H1 (cell line): ENCODE results near the gene KIF5A. TPM values are rescaled to one million over a fixed set of nuclear protein-coding genes. Genes with fewer than 3 reads are reported as not detected.

Experiments
- CTCF ChIA-PET: fragments of 300-600 bp; sonication (Branson Sonifier 250); formaldehyde crosslinking; loops from one replicate; lab custom pipeline; 2021; ENCODE audit not compliant: partially characterized antibody; lab: Charles Lee
- POLR2A ChIA-PET: fragments of 300-600 bp; sonication (Branson Sonifier 250); formaldehyde crosslinking; loops from one replicate; lab custom pipeline; 2021; ENCODE audit warnings: inconsistent platforms; ENCODE audit not compliant: partially characterized antibody; lab: Charles Lee
- DNase-seq, 2 experiments: peaks; one replicate each; pipeline versions ENCODE4 v3.0.0 to v3.0.0-alpha.2; 2010 to 2022; ENCODE audit warnings: low spot score in 2 of 2, low read depth in 1 of 2, mixed read lengths in 1 of 2
- FAIRE-seq: peaks from 2 replicates; lab custom pipeline; 2011; peaks lifted over from hg19 to GRCh38; lab: Jason Lieb, UNC
- H2AFZ ChIP-seq: 2 replicates; pipeline ENCODE4 v1.8.1; 2012; ENCODE audit warnings: low read length, inconsistent platforms
- H2AK5ac ChIP-seq: 2 replicates; pipeline ENCODE4 v1.6.1; 2013; ENCODE audit warnings: low read depth, low read length
- H2BK120ac ChIP-seq: replicated peaks from 2 replicates; pipeline ENCODE3; 2013; ENCODE audit warnings: low read depth, low read length, inconsistent platforms
- H2BK12ac ChIP-seq: 2 replicates; pipeline ENCODE4 v1.6.1; 2013; ENCODE audit warnings: low read depth, low read length
- H2BK15ac ChIP-seq: 2 replicates; pipeline ENCODE4 v1.6.1; 2013; ENCODE audit warnings: low read length
- H2BK20ac ChIP-seq: 2 replicates; pipeline ENCODE4 v1.6.1; 2013; ENCODE audit warnings: low read length
- H2BK5ac ChIP-seq: 2 replicates; pipeline ENCODE4 v1.6.1; 2013; ENCODE audit warnings: low read depth, low read length
- H3K14ac ChIP-seq: 2 replicates; pipeline ENCODE4 v1.6.1; 2013; ENCODE audit warnings: inconsistent platforms; ENCODE audit not compliant: insufficient read length
- H3K18ac ChIP-seq: 2 replicates; pipeline ENCODE4 v1.6.1; 2013; ENCODE audit warnings: low read length; ENCODE audit errors: extremely low read depth
- H3K23ac ChIP-seq: 2 replicates; pipeline ENCODE4 v1.6.1; 2013; ENCODE audit warnings: inconsistent platforms; ENCODE audit not compliant: insufficient read length
- H3K23me2 ChIP-seq: 2 replicates; pipeline ENCODE4 v1.6.1; 2013; ENCODE audit warnings: low read depth, low read length
- H3K27ac ChIP-seq: 2 replicates; pipeline ENCODE4 v1.6.1; 2011; ENCODE audit warnings: low read depth, low read length, inconsistent platforms
- H3K27me3 ChIP-seq, 4 experiments: replicated peaks in 1 of 4; 1 replicate in 1 of 4; 2 replicates in 3 of 4; pipeline versions ENCODE4 v1.6.1 to v1.8.1; 2011 to 2013; ENCODE audit warnings: low read length in 3 of 4, mild to moderate bottlenecking in 3 of 4, inconsistent platforms in 2 of 4, mixed read lengths in 2 of 4, moderate library complexity in 1 of 4; ENCODE audit not compliant: control insufficient read depth in 3 of 4, insufficient read depth in 3 of 4; ENCODE audit errors: extremely low read depth in 1 of 4
- H3K36me3 ChIP-seq, 4 experiments: 2 replicates each; pipeline versions ENCODE4 v1.6.1 to v1.8.1; 2011 to 2013; ENCODE audit warnings: mild to moderate bottlenecking in 4 of 4, low read length in 3 of 4, moderate library complexity in 2 of 4, control low read depth in 1 of 4, inconsistent platforms in 1 of 4; ENCODE audit not compliant: insufficient read depth in 4 of 4, control insufficient read depth in 2 of 4
- H3K4ac ChIP-seq: replicated peaks from 2 replicates; pipeline ENCODE3; 2013; ENCODE audit warnings: low read length, low read depth, mixed read lengths, inconsistent platforms; ENCODE audit not compliant: insufficient read length
- H3K4me1 ChIP-seq, 4 experiments: replicated peaks in 1 of 4; 1 replicate in 1 of 4; 2 replicates in 3 of 4; pipeline versions ENCODE4 v1.6.1 to v1.8.1; 2011 to 2013; ENCODE audit warnings: low read length in 3 of 4, inconsistent platforms in 2 of 4, mixed read lengths in 1 of 4; ENCODE audit not compliant: insufficient read depth in 4 of 4, control insufficient read depth in 3 of 4
- H3K4me2 ChIP-seq, 2 experiments: 2 replicates each; pipeline versions ENCODE4 v1.6.1 to v1.8.1; 2011 to 2013; ENCODE audit warnings: low read depth in 2 of 2, low read length in 2 of 2, control low read depth in 1 of 2, inconsistent platforms in 1 of 2, mild to moderate bottlenecking in 1 of 2; ENCODE audit not compliant: insufficient read depth in 1 of 2
- H3K4me3 ChIP-seq, 4 experiments: fragments of 200-600, 300-600 bp in 1 of 4; sonication (generic), shearing (Covaris generic), sonication (Bioruptor Twin) in 1 of 4; 2 replicates each; pipeline versions ENCODE4 v1.5.1 to v1.8.1; 2011 to 2016; ENCODE audit warnings: low read length in 4 of 4, low read depth in 3 of 4, control low read depth in 2 of 4, inconsistent platforms in 2 of 4, mild to moderate bottlenecking in 2 of 4, mixed read lengths in 1 of 4, moderate library complexity in 1 of 4; ENCODE audit not compliant: insufficient read depth in 2 of 4; ENCODE audit errors: extremely low read depth in 1 of 4
- H3K56ac ChIP-seq: replicated peaks from 2 replicates; pipeline ENCODE3; 2013; ENCODE audit warnings: low read depth, mild to moderate bottlenecking, mixed read lengths, low read length, inconsistent platforms; ENCODE audit not compliant: insufficient read length
- H3K79me1 ChIP-seq: 2 replicates; pipeline ENCODE4 v1.6.1; 2013; ENCODE audit warnings: low read depth, low read length, control low read depth
- H3K79me2 ChIP-seq, 2 experiments: 2 replicates each; pipeline versions ENCODE4 v1.6.1 to v1.8.1; 2012 to 2013; ENCODE audit warnings: low read length in 2 of 2, mild to moderate bottlenecking in 2 of 2, inconsistent platforms in 1 of 2; ENCODE audit not compliant: insufficient read depth in 2 of 2, control insufficient read depth in 1 of 2
- H3K9ac ChIP-seq, 4 experiments: replicated peaks in 1 of 4; 1 replicate in 1 of 4; 2 replicates in 3 of 4; pipeline versions ENCODE4 v1.6.1 to v1.8.1; 2011 to 2013; ENCODE audit warnings: low read depth in 3 of 4, low read length in 3 of 4, control low read depth in 2 of 4, mild to moderate bottlenecking in 2 of 4, moderate library complexity in 2 of 4, inconsistent platforms in 1 of 4; ENCODE audit errors: extremely low read depth in 1 of 4
- H3K9me3 ChIP-seq, 2 experiments: 2 replicates each; pipeline versions ENCODE4 v1.6.1 to v1.8.1; 2012 to 2013; ENCODE audit warnings: mild to moderate bottlenecking in 2 of 2, moderate library complexity in 2 of 2, control low read depth in 1 of 2, inconsistent platforms in 1 of 2, low read depth in 1 of 2, low read length in 1 of 2, mixed read lengths in 1 of 2; ENCODE audit not compliant: insufficient read depth in 2 of 2
- H4K20me1 ChIP-seq, 2 experiments: replicated peaks in 1 of 2; 2 replicates each; pipeline versions ENCODE3 to v1.8.1; 2011 to 2013; ENCODE audit warnings: inconsistent platforms in 2 of 2, low read length in 2 of 2, mild to moderate bottlenecking in 1 of 2; ENCODE audit not compliant: insufficient read depth in 2 of 2, control insufficient read depth in 1 of 2
- H4K5ac ChIP-seq: 2 replicates; pipeline ENCODE4 v1.6.1; 2013; ENCODE audit warnings: low read length, low read depth, mixed read lengths, inconsistent platforms; ENCODE audit not compliant: insufficient read length
- H4K8ac ChIP-seq: 2 replicates; pipeline ENCODE4 v1.8.0; 2013; ENCODE audit warnings: mild to moderate bottlenecking, moderate library complexity, low read length, inconsistent platforms; ENCODE audit not compliant: insufficient read depth; ENCODE audit errors: extremely low read depth
- H4K91ac ChIP-seq: replicated peaks from 2 replicates; pipeline ENCODE3; 2013; ENCODE audit warnings: low read length, mixed read lengths, inconsistent platforms; ENCODE audit not compliant: insufficient read length
- ASH2L ChIP-seq: fragments of 200-600, 300-600 bp; sonication (generic); IDR thresholded peaks from one replicate; pipeline ENCODE4 v1.7.1; 2017; ENCODE audit warnings: low read length
- CHD2 ChIP-seq: IDR thresholded peaks from 2 replicates; pipeline ENCODE4 v1.6.1; 2012; ENCODE audit warnings: low read length, improper control_type of control experiment
- EGR1 ChIP-seq: IDR thresholded peaks from 2 replicates; pipeline ENCODE4 v1.6.1; 2011; ENCODE audit warnings: low read depth, low read length, borderline replicate concordance
- GABPA ChIP-seq: IDR thresholded peaks from 2 replicates; pipeline ENCODE4 v1.6.1; 2011; ENCODE audit warnings: mild to moderate bottlenecking, low read length, moderate library complexity, borderline replicate concordance; ENCODE audit not compliant: insufficient read depth
- KDM4A ChIP-seq: IDR thresholded peaks from one replicate; pipeline ENCODE4 v1.7.1; 2012; ENCODE audit warnings: low read depth, mild to moderate bottlenecking, moderate library complexity, low read length, inconsistent platforms; ENCODE audit not compliant: severe bottlenecking
- SIN3A ChIP-seq, 2 experiments: IDR thresholded peaks in 1 of 2; conservative IDR thresholded peaks in 1 of 2; 2 replicates each; pipeline ENCODE4 v1.6.1; 2011 to 2012; ENCODE audit warnings: low read length in 2 of 2, improper control_type of control experiment in 1 of 2, low read depth in 1 of 2, mild to moderate bottlenecking in 1 of 2
- SIRT6 ChIP-seq: IDR thresholded peaks from one replicate; pipeline ENCODE4 v1.7.1; 2012; ENCODE audit warnings: low read length, inconsistent platforms
- SP1 ChIP-seq: IDR thresholded peaks from 2 replicates; pipeline ENCODE4 v1.6.1; 2011; ENCODE audit warnings: low read depth, low read length
- WGBS, 2 experiments: shearing (Covaris generic) in 1 of 2; methylation state at CpG; one replicate each; pipeline versions ENCODE4 v1.1.6 to v1.1.7; 2013 to 2015; ENCODE audit warnings: low lambda C conversion rate in 2 of 2, mixed read lengths in 2 of 2, inconsistent platforms in 1 of 2, low coverage in 1 of 2, missing lambda C conversion rate in 1 of 2; ENCODE audit not compliant: insufficient replicate concordance in 2 of 2, insufficient coverage in 1 of 2, insufficient read length in 1 of 2; ENCODE audit errors: extremely low coverage in 1 of 2, missing lambda C conversion rate in 1 of 2; 5-methylcytosine and 5-hydroxymethylcytosine counted together
- polyA plus RNA-seq, 7 experiments: library from polyadenylated mRNA; depleted of rRNA in 3 of 7; stranded (reverse) in 5 of 7; unstranded in 2 of 7; fragments of >200 nt in 5 of 7; fragments of 200-250 nt in 2 of 7; gene quantifications; 1 replicate in 5 of 7; 2 replicates in 1 of 7; 4 replicates in 1 of 7; pipeline versions ENCODE4 v1.2.1 to v1.2.3, GENCODE V29; 2011 to 2013; ENCODE audit warnings: missing spikeins in 2 of 7, mixed read lengths in 2 of 7
- total RNA-seq: library from RNA; stranded (reverse); fragmentation: NEBNext Ultra II Directional; extraction: Animal tissue kit (Norgen Biotek cat#: 25700); gene quantifications from 2 replicates; pipeline ENCODE4 v1.2.1, GENCODE V29; 2021
- TF ChIP-seq, protein P1 (sequence below), 3 experiments: IDR thresholded peaks; 1 replicate in 2 of 3; 2 replicates in 1 of 3; pipeline versions ENCODE4 v1.5.1 to v1.6.1; 2011; ENCODE audit warnings: low read length in 3 of 3, mild to moderate bottlenecking in 3 of 3, inconsistent platforms in 2 of 3, low read depth in 1 of 3, moderate library complexity in 1 of 3; ENCODE audit not compliant: insufficient read depth in 1 of 3; ENCODE audit errors: control extremely low read depth in 1 of 3

The KIF5A gene
- total and polyA plus RNA-seq, 2 of the 8 experiments (the other 6 are each of a cell fraction or from before 2014, with no cell fraction given), result 10.7 to 21.9 TPM

DNA sequence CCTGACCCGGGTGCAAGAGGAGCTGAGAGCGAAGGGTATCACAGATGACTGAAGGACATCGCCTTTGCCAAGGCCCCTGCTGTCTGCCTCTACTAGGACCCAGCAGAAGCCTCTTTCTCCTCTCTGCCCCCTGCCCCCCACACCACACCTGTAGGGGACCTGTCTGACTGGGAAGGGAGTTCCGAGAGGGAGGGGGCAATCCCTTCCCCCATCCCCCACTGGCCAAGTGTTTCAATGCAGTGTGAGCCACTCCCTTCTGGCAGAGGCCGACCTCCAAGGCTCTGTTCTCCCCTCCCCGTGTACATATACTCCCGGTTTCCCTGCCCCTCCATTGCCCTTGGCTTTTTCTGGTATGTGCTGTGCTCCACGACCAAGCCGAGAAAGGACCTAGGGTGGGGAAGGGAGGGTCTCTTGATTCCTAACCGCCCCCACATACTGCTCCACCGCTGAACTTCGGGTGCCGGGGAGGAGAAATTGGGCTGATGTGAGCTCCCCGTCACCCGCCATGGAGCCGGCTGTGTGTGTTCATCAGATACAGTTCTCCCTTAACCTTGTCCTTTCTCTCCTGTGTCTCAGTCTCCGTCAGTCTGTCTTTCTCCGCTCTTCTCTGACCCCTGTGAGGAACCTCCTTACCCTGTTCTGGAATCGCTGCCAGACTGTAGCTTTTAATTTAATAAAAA, 59.4 kb downstream of the KIF5A start:
- H3K23me2 ChIP-seq, result peaks cover 28% of the 10 kb centered on the region
- DNase-seq, result peak in 1 of 2 experiments; percentile 73
- H3K4ac ChIP-seq, result no peak overlapping the region
- no peak overlapping the region for H3K27ac ChIP-seq
- 19% methylated on average over 19 of the region's 19 CpGs; no CpG with 5 or more reads in 1 of the 2 experiments for WGBS, 2 experiments
- no peak overlapping the region for H4K91ac ChIP-seq
- no peaks in the 10 kb centered on the region for H4K20me1 ChIP-seq
- H3K79me1 ChIP-seq, result no peaks in the 10 kb centered on the region; the same call in 1 of the 2 replicates
- no peaks in the 10 kb centered on the region for H3K9me3 ChIP-seq
- no peak overlapping the region for H3K9ac ChIP-seq
- H2BK20ac ChIP-seq, result no peak overlapping the region
- ChIA-PET CTCF (interaction anchor here (0.6 to 12.5 kb wide), 13 partner anchors 9 to 349 kb away, joined by 3 to 124 read pairs (median 5); partner anchors contain the start of genes OS9 and PIP4K2C), POLR2A (interaction anchor here (0.9 to 7.7 kb wide), 19 partner anchors 9 to 148 kb away, joined by 3 to 60 read pairs (median 4); partner anchors contain the start of genes AGAP2, PIP4K2C and TSPAN31)
- no peak overlapping the region for H2BK5ac ChIP-seq
- H4K5ac ChIP-seq, result no peak overlapping the region
- H2AK5ac ChIP-seq, result no peak overlapping the region
- peaks cover 0 to 10% of the 10 kb centered on the region in 2 experiments; a peak in 1 of 4 replicates for H3K79me2 ChIP-seq
- H2AFZ ChIP-seq, result no peak overlapping the region
- H4K8ac ChIP-seq, result no peak overlapping the region
- peaks cover 4 to 42% (median 30%) of the 10 kb centered on the region in 4 experiments for H3K27me3 ChIP-seq
- no peak overlapping the region for H3K56ac ChIP-seq
- H3K4me2 ChIP-seq, result peak overlapping the region; percentile 88 to 97
- peaks cover 0 to 5% (median 3%) of the 10 kb centered on the region in 4 experiments; a peak in 3 of 8 replicates for H3K36me3 ChIP-seq
- H3K14ac ChIP-seq, result no peak overlapping the region
- H2BK15ac ChIP-seq, result 0 out of 2 replicates have a peak overlapping the region, but pooled peaks have one; percentile 72
- no peak overlapping the region for H3K23ac ChIP-seq
- H2BK120ac ChIP-seq, result peak overlapping the region; percentile 21
- H2BK12ac ChIP-seq, result peak overlapping the region; percentile 35; the same call in 1 of the 2 replicates
- no peak for FAIRE-seq
- H3K4me1 ChIP-seq, result peaks cover 8 to 17% (median 13%) of the 10 kb centered on the region in 4 experiments
- peak overlapping the region; percentile 50 to 73 (median 56); a peak in 5 of 8 replicates for H3K4me3 ChIP-seq
- H3K18ac ChIP-seq, result peak overlapping the region; percentile 66
- TF ChIP-seq EGR1, result peak; percentile 28; the same call in 1 of the 2 replicates
- TF ChIP-seq SIRT6, result no peak
- TF ChIP-seq CHD2, result no peak
- TF ChIP-seq, protein P1, sequence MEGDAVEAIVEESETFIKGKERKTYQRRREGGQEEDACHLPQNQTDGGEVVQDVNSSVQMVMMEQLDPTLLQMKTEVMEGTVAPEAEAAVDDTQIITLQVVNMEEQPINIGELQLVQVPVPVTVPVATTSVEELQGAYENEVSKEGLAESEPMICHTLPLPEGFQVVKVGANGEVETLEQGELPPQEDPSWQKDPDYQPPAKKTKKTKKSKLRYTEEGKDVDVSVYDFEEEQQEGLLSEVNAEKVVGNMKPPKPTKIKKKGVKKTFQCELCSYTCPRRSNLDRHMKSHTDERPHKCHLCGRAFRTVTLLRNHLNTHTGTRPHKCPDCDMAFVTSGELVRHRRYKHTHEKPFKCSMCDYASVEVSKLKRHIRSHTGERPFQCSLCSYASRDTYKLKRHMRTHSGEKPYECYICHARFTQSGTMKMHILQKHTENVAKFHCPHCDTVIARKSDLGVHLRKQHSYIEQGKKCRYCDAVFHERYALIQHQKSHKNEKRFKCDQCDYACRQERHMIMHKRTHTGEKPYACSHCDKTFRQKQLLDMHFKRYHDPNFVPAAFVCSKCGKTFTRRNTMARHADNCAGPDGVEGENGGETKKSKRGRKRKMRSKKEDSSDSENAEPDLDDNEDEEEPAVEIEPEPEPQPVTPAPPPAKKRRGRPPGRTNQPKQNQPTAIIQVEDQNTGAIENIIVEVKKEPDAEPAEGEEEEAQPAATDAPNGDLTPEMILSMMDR (IDR thresholded peaks at IDR 0.05; ENCODE audit: control extremely low read depth in 1 of 3, insufficient read depth in 1 of 3, low read depth in 1 of 3, low read length in 3 of 3), result no peak
- TF ChIP-seq SIN3A (conservative IDR thresholded peaks at IDR 0.05 in 1 of 2, IDR thresholded peaks at IDR 0.05 in 1 of 2; ENCODE audit: low read depth in 1 of 2, low read length in 2 of 2), result 0 out of 4 replicates have a peak, but pooled peaks of 1 of the 2 experiments have one; percentile 69
- no peak for TF ChIP-seq GABPA
- TF ChIP-seq ASH2L, result peak; percentile 37
- TF ChIP-seq KDM4A, result peak; percentile 14
- TF ChIP-seq SP1, result peak; percentile 71; the same call in 1 of the 2 replicates
